ENCODE measurements around the gene ITPKA. TPM values are rescaled to one million over a fixed set of nuclear protein-coding genes. Genes with fewer than 3 reads are reported as not detected.

The ITPKA gene
- total RNA-seq, 2 donors from 2014 or later: 0.20 to 0.29 TPM

GRCh38 chr15:41536866-41537265, 43.2 kb downstream of the ITPKA start:
- DNase-seq (no peak), ATAC-seq (no peak)
- Mint-ChIP-seq H3K27ac (no peak overlapping the region), H3K4me3 (no peak overlapping the region), H3K27me3 (no peaks in the 10 kb centered on the region), H3K4me1 (peaks cover 9% of the 10 kb centered on the region), H3K36me3 (ENCODE audit: low read depth) (peaks cover 5% of the 10 kb centered on the region)
- no peaks in the 10 kb centered on the region for H3K9me3 ChIP-seq (ENCODE audit: control insufficient read depth, low read length, poor library complexity, severe bottlenecking)

- DNase-seq (no peak), ATAC-seq (no peak)
- Mint-ChIP-seq H3K27ac (peak overlapping the region; percentile 90), H3K27me3 (no peaks in the 10 kb centered on the region), H3K4me3 (peak overlapping the region; percentile 96), H3K36me3 (ENCODE audit: low read depth) (no peaks in the 10 kb centered on the region), H3K4me1 (peaks cover 8% of the 10 kb centered on the region)
- no peaks in the 10 kb centered on the region for H3K9me3 ChIP-seq (ENCODE audit: control insufficient read depth, low read length, poor library complexity, severe bottlenecking)
Measured at GRCh38 chr15:41543521-41543870, 49.8 kb downstream of the ITPKA start.

GRCh38 chr15:41544650-41545015, 51.0 kb downstream of the ITPKA start:
- DNase-seq (no peak), ATAC-seq (no peak)
- H3K9me3 ChIP-seq (ENCODE audit: control insufficient read depth, low read length, poor library complexity, severe bottlenecking): no peaks in the 10 kb centered on the region
- peak overlapping the region; percentile 90 for H3K27ac Mint-ChIP-seq
- H3K4me1 Mint-ChIP-seq: peaks cover 4% of the 10 kb centered on the region
- peak overlapping the region; percentile 96 for H3K4me3 Mint-ChIP-seq
- H3K36me3 Mint-ChIP-seq (ENCODE audit: low read depth): no peaks in the 10 kb centered on the region
- no peaks in the 10 kb centered on the region for H3K27me3 Mint-ChIP-seq

- Mint-ChIP-seq H3K27ac (peak overlapping the region; percentile 90), H3K4me3 (peak overlapping the region; percentile 96), H3K36me3 (ENCODE audit: low read depth) (no peaks in the 10 kb centered on the region), H3K27me3 (no peaks in the 10 kb centered on the region), H3K4me1 (peaks cover 4% of the 10 kb centered on the region)
- no peak for ATAC-seq
- H3K9me3 ChIP-seq (ENCODE audit: control insufficient read depth, low read length, poor library complexity, severe bottlenecking): no peaks in the 10 kb centered on the region
- DNase-seq: no peak
Measured at GRCh38 chr15:41545218-41545617, 51.5 kb downstream of the ITPKA start.

GRCh38 chr15:41546851-41547786, 53.4 kb downstream of the ITPKA start:
- DNase-seq (no peak), ATAC-seq (no peak)
- Mint-ChIP-seq H3K27ac (no peak overlapping the region), H3K36me3 (ENCODE audit: low read depth) (no peaks in the 10 kb centered on the region), H3K4me1 (peaks cover 4% of the 10 kb centered on the region), H3K27me3 (no peaks in the 10 kb centered on the region), H3K4me3 (no peak overlapping the region)
- no peaks in the 10 kb centered on the region for H3K9me3 ChIP-seq (ENCODE audit: control insufficient read depth, low read length, poor library complexity, severe bottlenecking)

GRCh38 chr15:41550066-41550775, 56.5 kb downstream of the ITPKA start:
- Mint-ChIP-seq H3K4me1 (peaks cover 7% of the 10 kb centered on the region), H3K27me3 (no peaks in the 10 kb centered on the region), H3K4me3 (no peak overlapping the region), H3K36me3 (ENCODE audit: low read depth) (peaks cover 2% of the 10 kb centered on the region), H3K27ac (no peak overlapping the region)
- no peak for ATAC-seq
- DNase-seq: no peak
- H3K9me3 ChIP-seq (ENCODE audit: control insufficient read depth, low read length, poor library complexity, severe bottlenecking): no peaks in the 10 kb centered on the region

Other genes with a start within 250 kb of the ITPKA start
- gene OIP5, start 161.3 kb upstream of the ITPKA start, total RNA-seq: 1 to 10 TPM in 1 of 2 donors, not detected in 1; 1.2 TPM
- gene NUSAP1, start 161.0 kb upstream of the ITPKA start, total RNA-seq: 10 to 100 TPM in 1 of 2 donors, 1 to 10 TPM in 1; 7.8 to 16.3 TPM
- 1 to 10 TPM; 3.4 to 3.8 TPM for gene NDUFAF1, start 91.4 kb upstream of the ITPKA start, total RNA-seq
- gene RTF1, start 76.8 kb upstream of the ITPKA start, total RNA-seq: 10 to 100 TPM; 42.0 TPM
- gene LTK, start 20.0 kb downstream of the ITPKA start, total RNA-seq: 10 to 100 TPM; 58.2 to 74.6 TPM
- 10 to 100 TPM; 26.6 to 28.4 TPM for gene RPAP1, start 50.4 kb downstream of the ITPKA start, total RNA-seq
- gene TYRO3, start 65.3 kb downstream of the ITPKA start, total RNA-seq: under 1 TPM; 0.75 to 0.89 TPM
- gene MGA, start 166.5 kb downstream of the ITPKA start, total RNA-seq: 10 to 100 TPM; 42.6 to 46.6 TPM

All from T-helper 17 cell (primary cell).